Measurements from ENCODE around the gene GRID1.

- no peak for TF ChIP-seq ZNF274 (IDR thresholded peaks at IDR 0.05; ENCODE audit: insufficient read depth, insufficient read length)
- no peak for TF ChIP-seq IRF5 (IDR thresholded peaks at IDR 0.05; ENCODE audit: borderline replicate concordance)
- TF ChIP-seq ZNF384 (IDR thresholded peaks at IDR 0.05; ENCODE audit: borderline replicate concordance, low read depth, low read length) = no peak
- no peak for TF ChIP-seq CTCF (IDR thresholded peaks at IDR 0.05 in 2 of 3, conservative IDR thresholded peaks at IDR 0.05 in 1 of 3; ENCODE audit: control insufficient read depth in 2 of 3, extremely low read depth in 1 of 3, insufficient read depth in 1 of 3, low read depth in 3 of 3, low read length in 3 of 3)
- no peak for TF ChIP-seq BRCA1 (IDR thresholded peaks at IDR 0.05; ENCODE audit: low read depth, low read length)
- no peak for TF ChIP-seq FOXM1 (IDR thresholded peaks at IDR 0.05; ENCODE audit: low read depth, low read length)
- TF ChIP-seq YBX1 (IDR thresholded peaks at IDR 0.05) = no peak
- no peak for TF ChIP-seq NFIC (IDR thresholded peaks at IDR 0.05; ENCODE audit: low read depth, low read length)
Observed at GRCh38 chr10:86285136-86285790, 81.3 kb downstream of the GRID1 start.
